Measurements from ENCODE around the gene KIAA0513. TPM values are rescaled to one million over a fixed set of nuclear protein-coding genes. Genes with fewer than 3 reads are reported as not detected.

KIAA0513 gene
- total RNA-seq, 1 experiment from 2014 or later = 12.4 TPM

DNA sequence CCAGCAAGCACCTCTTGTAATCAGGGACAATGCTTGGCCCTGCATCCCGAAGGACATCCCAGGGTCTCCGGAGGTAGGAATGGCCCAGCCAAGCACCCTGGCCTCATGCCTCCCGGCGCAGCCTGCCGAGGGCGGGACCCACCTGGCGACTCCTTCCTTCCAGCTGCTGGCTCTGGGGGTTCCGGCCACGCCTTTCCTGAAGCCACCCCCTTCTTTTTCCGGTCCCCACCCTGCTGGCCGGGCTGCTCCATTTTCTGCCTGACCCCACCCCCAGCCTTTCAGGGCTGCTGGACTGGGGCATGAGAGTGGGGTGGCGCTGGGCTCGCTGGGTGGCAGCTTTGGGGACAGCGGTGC is 107.2 kb downstream of the KIAA0513 start:
- no peak overlapping the region for H3K4me3 Mint-ChIP-seq (ENCODE audit: low read depth, unreplicated experiment)
- no peak overlapping the region for H3K27ac Mint-ChIP-seq (ENCODE audit: unreplicated experiment)
- DNase-seq = no peak
- BruUV-seq (replicated peaks) = no TSS peak
- H3K4me1 Mint-ChIP-seq (ENCODE audit: low read depth, unreplicated experiment) = peaks cover 4% of the 10 kb centered on the region
- intact Hi-C loops (cut with micrococcal nuclease; ENCODE audit: unreplicated experiment) = no loop called here
- peaks cover 89% of the 10 kb centered on the region for H3K27me3 Mint-ChIP-seq (ENCODE audit: unreplicated experiment)
- TF ChIP-seq, protein P1, sequence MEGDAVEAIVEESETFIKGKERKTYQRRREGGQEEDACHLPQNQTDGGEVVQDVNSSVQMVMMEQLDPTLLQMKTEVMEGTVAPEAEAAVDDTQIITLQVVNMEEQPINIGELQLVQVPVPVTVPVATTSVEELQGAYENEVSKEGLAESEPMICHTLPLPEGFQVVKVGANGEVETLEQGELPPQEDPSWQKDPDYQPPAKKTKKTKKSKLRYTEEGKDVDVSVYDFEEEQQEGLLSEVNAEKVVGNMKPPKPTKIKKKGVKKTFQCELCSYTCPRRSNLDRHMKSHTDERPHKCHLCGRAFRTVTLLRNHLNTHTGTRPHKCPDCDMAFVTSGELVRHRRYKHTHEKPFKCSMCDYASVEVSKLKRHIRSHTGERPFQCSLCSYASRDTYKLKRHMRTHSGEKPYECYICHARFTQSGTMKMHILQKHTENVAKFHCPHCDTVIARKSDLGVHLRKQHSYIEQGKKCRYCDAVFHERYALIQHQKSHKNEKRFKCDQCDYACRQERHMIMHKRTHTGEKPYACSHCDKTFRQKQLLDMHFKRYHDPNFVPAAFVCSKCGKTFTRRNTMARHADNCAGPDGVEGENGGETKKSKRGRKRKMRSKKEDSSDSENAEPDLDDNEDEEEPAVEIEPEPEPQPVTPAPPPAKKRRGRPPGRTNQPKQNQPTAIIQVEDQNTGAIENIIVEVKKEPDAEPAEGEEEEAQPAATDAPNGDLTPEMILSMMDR (IDR thresholded peaks at IDR 0.05; ENCODE audit: unreplicated experiment) = no peak
- H3K9me3 Mint-ChIP-seq (ENCODE audit: low read depth, unreplicated experiment) = no peaks in the 10 kb centered on the region
- CTCF ChIA-PET = no interaction called here
- no peaks in the 10 kb centered on the region for H3K36me3 Mint-ChIP-seq (ENCODE audit: insufficient read depth, unreplicated experiment)

DNA sequence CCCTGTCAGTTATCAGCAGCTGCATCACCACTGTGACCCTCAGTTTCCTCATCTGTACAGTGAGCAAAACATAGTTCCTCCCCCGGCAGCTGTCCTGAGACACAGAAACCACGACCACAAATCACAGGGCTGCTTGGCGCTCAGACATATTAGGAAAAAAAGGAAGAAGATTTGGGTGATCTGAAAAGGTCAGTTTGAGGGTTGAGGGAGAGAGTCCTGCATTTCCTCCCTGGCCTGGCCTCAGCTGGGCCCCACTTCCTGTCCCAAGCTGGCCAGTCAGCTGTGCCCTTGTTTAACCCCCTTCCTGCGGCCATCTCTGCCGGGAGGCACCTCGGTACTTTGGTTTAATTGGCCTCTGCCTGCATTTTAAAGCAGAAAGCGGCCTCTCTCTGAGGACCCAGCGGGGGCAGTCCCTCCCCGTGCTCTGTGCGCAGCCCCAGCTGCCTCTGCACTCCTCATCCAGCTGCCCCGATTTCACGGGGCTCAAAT is 108.7 kb downstream of the KIAA0513 start:
- H3K36me3 Mint-ChIP-seq (ENCODE audit: insufficient read depth, unreplicated experiment) = no peaks in the 10 kb centered on the region
- TF ChIP-seq, protein P1 (IDR thresholded peaks at IDR 0.05; ENCODE audit: unreplicated experiment) = no peak
- BruUV-seq (replicated peaks) = no TSS peak
- H3K4me1 Mint-ChIP-seq (ENCODE audit: low read depth, unreplicated experiment) = peaks cover 5% of the 10 kb centered on the region
- no peak for DNase-seq
- H3K27me3 Mint-ChIP-seq (ENCODE audit: unreplicated experiment) = peaks cover 81% of the 10 kb centered on the region
- no peak overlapping the region for H3K27ac Mint-ChIP-seq (ENCODE audit: unreplicated experiment)
- no peak overlapping the region for H3K4me3 Mint-ChIP-seq (ENCODE audit: low read depth, unreplicated experiment)
- intact Hi-C loops (cut with micrococcal nuclease; ENCODE audit: unreplicated experiment) = no loop called here
- no peaks in the 10 kb centered on the region for H3K9me3 Mint-ChIP-seq (ENCODE audit: low read depth, unreplicated experiment)
- CTCF ChIA-PET = no interaction called here

DNA sequence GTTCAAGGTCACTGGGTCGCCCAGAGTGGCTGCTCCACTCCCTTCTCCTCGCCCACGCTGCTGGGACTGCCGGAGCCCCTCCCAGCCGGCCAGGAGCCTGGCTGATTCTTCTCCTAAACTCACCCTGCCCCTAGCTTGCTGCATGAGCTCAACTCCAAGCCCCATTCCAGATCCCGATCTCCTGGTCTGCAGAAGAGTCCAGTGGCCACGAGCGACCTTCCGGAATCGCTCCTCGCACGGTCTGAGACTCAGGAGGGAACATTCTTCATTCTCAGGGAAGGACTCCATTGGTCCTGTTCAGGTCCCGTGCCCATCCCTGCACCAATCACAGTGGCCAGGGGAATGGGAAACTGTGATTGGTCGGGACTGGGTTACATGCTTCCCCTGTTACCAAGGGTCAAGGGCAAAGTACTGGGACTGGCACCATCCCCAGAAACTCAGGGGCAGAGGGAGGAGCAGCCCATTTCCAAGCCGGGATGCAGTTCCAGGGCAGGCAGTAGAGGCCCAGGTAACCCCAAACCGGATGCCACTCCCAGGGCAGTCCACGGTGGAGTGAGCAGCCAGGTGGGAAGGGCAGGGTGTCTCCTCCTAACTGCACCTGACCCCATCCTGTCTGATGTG is 109.2 kb downstream of the KIAA0513 start:
- Mint-ChIP-seq H3K27ac (ENCODE audit: unreplicated experiment) (no peak overlapping the region), H3K4me3 (ENCODE audit: low read depth, unreplicated experiment) (peak overlapping the region; percentile 28), H3K27me3 (ENCODE audit: unreplicated experiment) (peaks cover 87% of the 10 kb centered on the region), H3K9me3 (ENCODE audit: low read depth, unreplicated experiment) (no peaks in the 10 kb centered on the region), H3K36me3 (ENCODE audit: insufficient read depth, unreplicated experiment) (no peaks in the 10 kb centered on the region), H3K4me1 (ENCODE audit: low read depth, unreplicated experiment) (peaks cover 5% of the 10 kb centered on the region)
- no TSS peak for BruUV-seq (replicated peaks)
- no peak for DNase-seq
- CTCF ChIA-PET = no interaction called here
- TF ChIP-seq, protein P1 (IDR thresholded peaks at IDR 0.05; ENCODE audit: unreplicated experiment) = no peak
- intact Hi-C loops (cut with micrococcal nuclease; ENCODE audit: unreplicated experiment) = no loop called here

DNA sequence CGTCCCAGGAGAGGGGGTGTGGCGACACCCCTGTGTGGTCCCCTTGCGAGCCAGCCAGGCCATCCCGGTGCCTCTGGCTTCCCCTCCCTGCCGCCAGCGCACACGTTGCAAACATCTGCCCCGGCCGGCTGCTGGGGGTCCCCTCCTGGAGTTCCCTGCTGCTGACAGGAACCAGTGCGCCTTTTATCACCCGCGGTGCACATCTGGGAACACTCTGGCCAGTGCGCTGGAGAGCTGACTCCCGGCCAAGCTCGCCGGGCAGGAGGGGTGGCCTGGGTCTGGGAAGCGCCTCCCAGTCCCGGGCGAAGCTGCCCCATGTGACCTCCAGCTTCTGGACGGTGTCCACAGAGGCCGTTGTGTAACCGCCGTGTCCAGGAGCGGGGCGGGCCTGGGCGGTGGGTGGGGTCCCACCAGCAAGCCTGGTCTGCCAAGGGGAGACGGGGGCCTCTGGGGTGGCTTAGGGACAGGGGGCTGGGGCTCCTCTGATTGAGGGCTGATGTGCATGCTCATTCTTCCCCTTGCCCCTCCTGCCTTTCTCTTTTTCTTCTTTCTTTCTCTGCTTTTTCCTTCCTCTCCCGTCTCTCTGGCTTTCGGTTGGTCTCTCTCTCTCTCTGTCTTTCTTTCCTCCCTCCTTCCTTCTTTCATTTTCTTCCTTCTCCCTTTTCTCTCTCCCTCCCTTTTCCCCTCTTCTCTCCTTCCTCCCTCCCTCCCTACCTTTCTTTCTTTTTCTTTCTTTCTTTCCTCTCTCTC is 109.9 kb downstream of the KIAA0513 start:
- BruUV-seq (replicated peaks) = no TSS peak
- CTCF ChIA-PET = no interaction called here

More for the DNA sequence above, 109.9 kb downstream of the KIAA0513 start:
- Mint-ChIP-seq H3K36me3 (ENCODE audit: insufficient read depth, unreplicated experiment) (no peaks in the 10 kb centered on the region), H3K27me3 (ENCODE audit: unreplicated experiment) (peaks cover 87% of the 10 kb centered on the region), H3K4me3 (ENCODE audit: low read depth, unreplicated experiment) (peak overlapping the region; percentile 28), H3K27ac (ENCODE audit: unreplicated experiment) (no peak overlapping the region), H3K4me1 (ENCODE audit: low read depth, unreplicated experiment) (peaks cover 5% of the 10 kb centered on the region), H3K9me3 (ENCODE audit: low read depth, unreplicated experiment) (no peaks in the 10 kb centered on the region)
- TF ChIP-seq, protein P1 (IDR thresholded peaks at IDR 0.05; ENCODE audit: unreplicated experiment) = no peak
- peak; percentile 71 for DNase-seq
- intact Hi-C loops (cut with micrococcal nuclease; ENCODE audit: unreplicated experiment) = no loop called here

Data from Calu3 (cell line).